Measurements from ENCODE around the gene HPF1.

Gene HPF1

GRCh38 chr4:169715826-169716225 is 41.9 kb downstream of the HPF1 start:
- no peak for TF ChIP-seq CTCF (IDR thresholded peaks at IDR 0.05)
- no peak for TF ChIP-seq ZFX (IDR thresholded peaks at IDR 0.05; ENCODE audit: borderline replicate concordance)
- H3K27ac ChIP-seq, result no peak overlapping the region

- TF ChIP-seq ZFX (IDR thresholded peaks at IDR 0.05; ENCODE audit: borderline replicate concordance), result no peak
- no peak for TF ChIP-seq CTCF (IDR thresholded peaks at IDR 0.05)
- no peak overlapping the region for H3K27ac ChIP-seq
These were observed 49.6 kb downstream of the HPF1 start for GRCh38 chr4:169707958-169708643.

GRCh38 chr4:169698331-169698730 is 59.4 kb downstream of the HPF1 start:
- TF ChIP-seq ZFX (IDR thresholded peaks at IDR 0.05; ENCODE audit: borderline replicate concordance) (no peak), CTCF (IDR thresholded peaks at IDR 0.05) (no peak)
- no peak overlapping the region for H3K27ac ChIP-seq

GRCh38 chr4:169690787-169691186 is 67.0 kb downstream of the HPF1 start:
- TF ChIP-seq CTCF (IDR thresholded peaks at IDR 0.05), result no peak
- H3K27ac ChIP-seq, result no peak overlapping the region

- TF ChIP-seq ZFX (IDR thresholded peaks at IDR 0.05; ENCODE audit: borderline replicate concordance) (no peak), CTCF (IDR thresholded peaks at IDR 0.05) (no peak)
- no peak overlapping the region for H3K27ac ChIP-seq
These were observed 68.1 kb downstream of the HPF1 start for GRCh38 chr4:169689681-169690080.

GRCh38 chr4:169682372-169683047 is 75.2 kb downstream of the HPF1 start:
- TF ChIP-seq ZFX (IDR thresholded peaks at IDR 0.05; ENCODE audit: borderline replicate concordance) (no peak), CTCF (IDR thresholded peaks at IDR 0.05) (no peak)
- H3K27ac ChIP-seq, result no peak overlapping the region
